ENCODE data around the gene PLCB1.

Gene PLCB1

DNA sequence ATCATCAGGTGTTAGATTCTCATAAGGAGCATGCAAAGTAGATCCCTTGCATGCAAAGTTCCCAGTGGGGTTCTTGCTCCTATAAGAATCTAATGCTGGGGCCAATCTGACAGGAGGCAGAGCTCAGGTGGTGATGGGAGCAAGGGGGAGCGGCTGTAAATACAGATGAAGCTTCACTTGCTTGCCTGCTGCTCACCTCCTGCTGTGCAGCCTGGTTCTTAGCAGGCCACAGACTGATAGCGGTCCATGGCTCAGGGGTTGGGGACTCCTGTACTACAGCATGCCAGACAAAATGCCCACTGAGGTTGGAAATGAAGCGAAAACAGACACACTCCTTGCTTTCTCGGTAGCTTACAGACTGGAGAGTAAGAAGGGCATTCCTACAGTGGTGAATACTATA lies 386.8 kb downstream of the PLCB1 start:
- Histone ChIP-seq H3K4me1 (ENCODE audit: insufficient read depth, low read length) (peaks cover 6% of the 10 kb centered on the region), H3K9me3 (ENCODE audit: low read length) (no peaks in the 10 kb centered on the region), H2AFZ (ENCODE audit: low read depth, low read length) (no peak overlapping the region), H3K27me3 (ENCODE audit: insufficient read depth, low read length) (no peaks in the 10 kb centered on the region), H3K36me3 (ENCODE audit: insufficient read depth, low read length) (no peaks in the 10 kb centered on the region), H3K4me3 (ENCODE audit: low read length) (no peak overlapping the region)

DNA sequence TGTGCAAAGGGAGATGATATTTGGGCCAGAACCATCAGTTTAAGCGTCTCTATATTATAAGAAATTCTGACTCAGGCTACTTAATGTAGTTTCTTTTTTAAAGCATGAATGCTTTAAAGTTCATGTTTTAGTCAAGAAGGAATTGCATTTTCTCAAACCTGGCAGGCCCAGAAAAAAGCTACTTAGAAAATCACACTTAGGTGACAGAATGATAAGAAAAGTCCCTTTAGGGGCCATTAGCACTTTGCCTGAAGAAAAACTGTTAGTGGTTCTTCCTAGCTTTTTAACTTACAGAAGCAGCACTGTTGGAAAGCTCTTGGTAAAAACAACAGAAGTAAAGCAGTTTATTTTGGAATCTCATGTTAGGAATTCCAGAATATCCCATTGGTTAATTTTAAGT lies 387.8 kb downstream of the PLCB1 start:
- Histone ChIP-seq H3K4me1 (ENCODE audit: insufficient read depth, low read length) (peaks cover 15% of the 10 kb centered on the region), H2AFZ (ENCODE audit: low read depth, low read length) (no peak overlapping the region)

DNA sequence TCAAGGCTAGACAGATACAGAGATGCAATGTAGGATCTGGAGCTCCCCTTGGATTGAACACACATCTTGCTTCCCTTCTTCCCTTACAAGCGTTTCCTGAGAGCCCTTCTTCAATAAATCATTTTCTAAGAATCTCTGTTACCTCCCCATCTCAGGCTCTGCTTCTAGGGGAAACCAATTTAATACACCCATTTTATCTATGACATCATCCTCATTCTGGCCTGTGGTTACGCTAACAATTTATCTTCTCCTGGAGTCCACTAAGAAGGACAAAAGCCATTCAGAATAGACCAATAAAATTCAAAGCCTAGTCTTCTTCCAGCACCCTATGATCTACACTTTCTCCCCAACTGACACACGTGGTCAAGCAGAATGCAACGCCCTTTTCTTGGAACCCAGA lies 390.1 kb downstream of the PLCB1 start:
- Histone ChIP-seq H3K9me3 (ENCODE audit: low read length) (no peaks in the 10 kb centered on the region), H3K4me1 (ENCODE audit: insufficient read depth, low read length) (peaks cover 15% of the 10 kb centered on the region), H3K27me3 (ENCODE audit: insufficient read depth, low read length) (no peaks in the 10 kb centered on the region), H3K4me3 (ENCODE audit: low read length) (no peak overlapping the region), H3K36me3 (ENCODE audit: insufficient read depth, low read length) (no peaks in the 10 kb centered on the region), H2AFZ (ENCODE audit: low read depth, low read length) (no peak overlapping the region)

More for the DNA sequence above, 387.8 kb downstream of the PLCB1 start:
- Histone ChIP-seq H3K4me3 (ENCODE audit: low read length) (no peak overlapping the region), H3K9me3 (ENCODE audit: low read length) (no peaks in the 10 kb centered on the region), H3K27me3 (ENCODE audit: insufficient read depth, low read length) (no peaks in the 10 kb centered on the region), H3K36me3 (ENCODE audit: insufficient read depth, low read length) (no peaks in the 10 kb centered on the region)

DNA sequence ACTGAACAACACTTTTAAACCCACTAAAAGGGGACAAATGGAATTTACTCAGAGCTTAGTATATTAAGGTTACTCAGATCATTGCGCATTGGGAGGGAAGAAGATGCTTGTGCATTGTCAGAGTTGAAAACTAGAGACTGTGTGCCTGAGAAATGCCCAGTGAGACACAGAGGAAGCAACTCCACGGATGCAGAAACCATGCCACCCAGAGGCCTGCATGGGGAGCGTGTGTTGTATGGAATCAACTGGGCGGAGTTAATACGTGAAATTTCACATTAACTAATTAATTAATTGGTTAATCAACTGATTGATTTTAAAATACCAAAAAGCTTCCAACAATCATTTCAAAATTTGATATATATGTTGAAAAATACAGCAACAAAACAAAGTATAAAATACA lies 391.6 kb downstream of the PLCB1 start:
- H3K4me1 ChIP-seq (ENCODE audit: insufficient read depth, low read length): peaks cover 15% of the 10 kb centered on the region
- H3K36me3 ChIP-seq (ENCODE audit: insufficient read depth, low read length): no peaks in the 10 kb centered on the region
- no peak overlapping the region for H3K4me3 ChIP-seq (ENCODE audit: low read length)
- no peaks in the 10 kb centered on the region for H3K27me3 ChIP-seq (ENCODE audit: insufficient read depth, low read length)
- H3K9me3 ChIP-seq (ENCODE audit: low read length): no peaks in the 10 kb centered on the region
- H2AFZ ChIP-seq (ENCODE audit: low read depth, low read length): peak overlapping the region; percentile 27

DNA sequence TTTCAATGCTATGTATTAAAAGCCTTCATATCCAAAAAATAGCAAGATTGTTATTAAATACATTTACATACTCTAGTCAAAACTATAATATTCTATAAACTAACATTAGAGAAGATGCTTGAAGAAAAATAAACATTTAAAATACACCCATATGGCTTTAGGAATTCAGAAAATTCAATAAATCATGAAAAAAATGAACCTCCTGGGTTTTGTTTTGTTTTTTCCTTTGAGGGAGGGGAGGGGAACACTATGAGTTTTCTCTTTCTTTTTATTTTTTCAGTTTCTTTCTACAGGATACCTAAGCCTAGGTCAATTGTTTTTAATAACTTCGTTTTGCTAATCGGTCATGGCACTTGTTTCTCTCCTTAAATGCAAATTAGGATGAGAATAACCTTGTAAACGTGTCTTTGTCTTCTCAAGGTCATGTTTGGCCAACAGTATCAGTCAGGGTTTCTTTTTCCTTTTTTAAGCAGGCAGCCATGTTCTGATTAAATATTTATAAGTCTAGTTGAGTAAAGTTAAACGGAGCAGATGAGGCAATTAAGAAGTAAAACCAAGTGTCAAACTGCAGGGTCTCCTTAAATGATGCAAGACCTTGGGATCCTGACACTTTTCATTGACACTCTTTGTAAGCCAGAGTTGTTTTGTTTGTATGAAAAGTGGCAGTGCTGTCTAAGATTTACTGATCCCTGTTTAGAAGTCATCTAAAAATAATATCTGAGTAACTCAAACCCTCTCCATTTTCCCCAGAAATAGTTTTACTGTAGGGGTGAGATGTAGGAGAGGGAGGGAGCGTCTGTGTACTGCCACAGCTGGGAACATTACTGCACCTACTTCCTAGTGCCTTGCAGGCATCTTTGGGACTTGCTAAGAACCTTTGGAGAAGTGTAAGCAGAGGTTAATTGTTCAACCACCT lies 392.3 kb downstream of the PLCB1 start:
- no peaks in the 10 kb centered on the region for H3K27me3 ChIP-seq (ENCODE audit: insufficient read depth, low read length)
- H3K36me3 ChIP-seq (ENCODE audit: insufficient read depth, low read length): no peaks in the 10 kb centered on the region
- no peaks in the 10 kb centered on the region for H3K9me3 ChIP-seq (ENCODE audit: low read length)
- peak overlapping the region; percentile 27 for H2AFZ ChIP-seq (ENCODE audit: low read depth, low read length)
- H3K4me1 ChIP-seq (ENCODE audit: insufficient read depth, low read length): peaks cover 11% of the 10 kb centered on the region
- H3K4me3 ChIP-seq (ENCODE audit: low read length): no peak overlapping the region

DNA sequence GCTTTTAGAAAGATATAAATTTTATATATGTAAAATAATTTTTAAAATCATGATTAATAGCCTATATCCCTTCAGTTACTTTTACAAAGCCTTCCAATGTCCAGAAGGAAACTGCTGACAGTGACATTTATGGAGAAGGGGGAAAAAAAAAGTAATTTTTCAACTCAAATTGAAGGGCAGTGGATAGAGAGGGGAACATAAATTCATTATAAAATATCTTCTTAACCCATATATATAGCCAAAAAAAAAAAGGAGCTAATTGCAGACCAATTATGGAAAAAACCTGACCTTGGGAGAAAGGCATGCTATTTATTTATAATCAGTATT lies 392.9 kb downstream of the PLCB1 start:
- Histone ChIP-seq H3K4me3 (ENCODE audit: low read length) (no peak overlapping the region), H3K27me3 (ENCODE audit: insufficient read depth, low read length) (no peaks in the 10 kb centered on the region), H3K36me3 (ENCODE audit: insufficient read depth, low read length) (no peaks in the 10 kb centered on the region), H3K9me3 (ENCODE audit: low read length) (no peaks in the 10 kb centered on the region), H3K4me1 (ENCODE audit: insufficient read depth, low read length) (peaks cover 9% of the 10 kb centered on the region), H2AFZ (ENCODE audit: low read depth, low read length) (no peak overlapping the region)

DNA sequence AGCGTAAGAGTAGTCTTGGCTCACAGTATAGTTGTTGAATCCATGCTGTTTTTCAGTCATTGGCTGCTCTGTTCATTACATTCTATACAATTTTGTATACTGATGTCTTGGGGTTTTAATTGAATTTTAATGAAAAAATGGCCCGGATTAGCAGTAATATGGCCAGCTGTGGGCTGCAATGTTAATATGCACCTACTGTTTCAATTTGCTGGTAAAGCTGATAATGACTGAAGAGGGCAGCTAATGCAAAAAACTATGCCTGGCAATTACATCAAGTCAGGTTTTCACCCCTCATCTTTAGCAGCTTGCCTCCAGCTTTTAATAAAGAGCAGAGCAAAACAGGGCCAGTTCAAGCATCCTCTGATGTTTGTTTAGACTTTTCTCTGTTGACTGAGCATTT lies 394.5 kb downstream of the PLCB1 start:
- no peaks in the 10 kb centered on the region for H3K36me3 ChIP-seq (ENCODE audit: insufficient read depth, low read length)
- H2AFZ ChIP-seq (ENCODE audit: low read depth, low read length): no peak overlapping the region
- H3K27me3 ChIP-seq (ENCODE audit: insufficient read depth, low read length): no peaks in the 10 kb centered on the region
- no peaks in the 10 kb centered on the region for H3K9me3 ChIP-seq (ENCODE audit: low read length)
- H3K4me3 ChIP-seq (ENCODE audit: low read length): no peak overlapping the region
- peaks cover 9% of the 10 kb centered on the region for H3K4me1 ChIP-seq (ENCODE audit: insufficient read depth, low read length)

DNA sequence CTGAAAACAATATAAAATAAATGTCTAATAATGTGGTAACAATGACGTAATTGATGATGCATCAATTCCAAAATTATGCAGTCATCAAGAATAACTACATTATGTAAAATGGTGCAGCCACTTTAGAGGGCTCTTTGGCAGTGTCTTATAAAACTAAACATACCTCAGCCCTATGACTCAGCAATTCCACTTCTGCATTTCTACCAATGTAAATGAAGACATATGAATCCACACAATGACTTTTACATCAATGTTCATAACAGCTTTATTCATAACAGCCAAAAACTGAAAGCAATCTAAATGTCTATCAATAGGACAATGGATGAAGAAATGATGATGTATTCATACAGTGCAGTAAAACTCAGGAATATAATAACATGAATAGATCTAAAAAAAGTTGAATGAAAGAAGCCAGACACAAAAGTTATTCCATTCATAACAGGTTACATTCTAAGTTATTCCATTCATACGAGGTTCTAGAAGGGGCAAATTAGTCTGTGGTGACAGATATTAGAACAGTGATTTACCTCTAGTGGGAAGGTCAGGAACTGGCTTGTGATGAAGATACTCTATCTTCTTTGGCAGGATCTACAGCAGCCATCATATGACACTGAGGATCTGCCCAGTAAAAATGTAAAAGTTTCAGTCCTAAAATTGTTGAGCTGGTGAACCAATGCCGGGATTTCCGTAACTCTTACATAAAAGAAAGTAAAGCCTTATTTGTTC lies 396.1 kb downstream of the PLCB1 start:
- Histone ChIP-seq H3K36me3 (ENCODE audit: insufficient read depth, low read length) (no peaks in the 10 kb centered on the region), H3K9me3 (ENCODE audit: low read length) (no peaks in the 10 kb centered on the region), H3K4me3 (ENCODE audit: low read length) (no peak overlapping the region), H3K27me3 (ENCODE audit: insufficient read depth, low read length) (no peaks in the 10 kb centered on the region), H3K4me1 (ENCODE audit: insufficient read depth, low read length) (peaks cover 9% of the 10 kb centered on the region), H2AFZ (ENCODE audit: low read depth, low read length) (no peak overlapping the region)

DNA sequence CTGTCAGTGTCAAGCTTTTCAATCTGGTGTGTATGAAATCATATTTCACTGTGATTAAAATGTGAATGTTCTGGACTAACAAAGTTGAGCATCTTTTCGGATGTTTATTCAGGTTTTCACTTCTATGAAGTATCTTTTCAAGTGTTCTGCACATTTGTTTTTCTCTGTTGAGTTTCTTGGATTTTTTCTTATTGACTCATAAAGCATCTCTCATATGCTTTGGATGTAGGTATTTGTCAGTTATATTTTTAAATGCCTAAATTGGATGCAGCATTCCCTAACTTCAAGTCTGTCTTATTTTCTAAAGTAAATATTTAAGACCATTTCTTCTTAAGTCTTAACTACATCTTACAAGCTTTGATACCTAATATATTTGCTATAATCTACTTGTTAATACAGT lies 398.0 kb downstream of the PLCB1 start:
- peaks cover 6% of the 10 kb centered on the region for H3K4me1 ChIP-seq (ENCODE audit: insufficient read depth, low read length)
- H3K4me3 ChIP-seq (ENCODE audit: low read length): no peak overlapping the region
- no peaks in the 10 kb centered on the region for H3K9me3 ChIP-seq (ENCODE audit: low read length)
- no peak overlapping the region for H2AFZ ChIP-seq (ENCODE audit: low read depth, low read length)
- no peaks in the 10 kb centered on the region for H3K36me3 ChIP-seq (ENCODE audit: insufficient read depth, low read length)
- H3K27me3 ChIP-seq (ENCODE audit: insufficient read depth, low read length): no peaks in the 10 kb centered on the region

DNA sequence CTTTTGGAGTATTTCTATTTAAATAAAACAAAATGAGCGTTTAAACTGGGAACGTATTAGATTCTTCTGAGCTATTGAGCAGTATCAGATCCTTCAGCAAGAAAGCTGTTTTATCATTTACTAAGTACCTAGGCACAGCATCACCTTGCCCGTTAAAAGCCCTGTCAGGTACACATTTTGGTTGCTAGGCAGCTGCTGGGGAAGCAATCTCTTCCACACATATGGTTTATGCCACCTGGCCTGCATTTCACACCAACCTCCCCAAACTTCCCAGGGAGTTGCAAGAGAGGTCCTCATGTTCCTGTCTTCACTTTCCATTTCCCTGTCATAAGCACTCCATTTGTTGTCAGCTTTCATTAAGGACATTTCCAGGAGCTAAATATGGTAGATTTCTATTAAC lies 400.1 kb downstream of the PLCB1 start:
- H3K27me3 ChIP-seq (ENCODE audit: insufficient read depth, low read length): no peaks in the 10 kb centered on the region
- no peaks in the 10 kb centered on the region for H3K36me3 ChIP-seq (ENCODE audit: insufficient read depth, low read length)
- peaks cover 6% of the 10 kb centered on the region for H3K4me1 ChIP-seq (ENCODE audit: insufficient read depth, low read length)
- no peak overlapping the region for H3K4me3 ChIP-seq (ENCODE audit: low read length)
- no peak overlapping the region for H2AFZ ChIP-seq (ENCODE audit: low read depth, low read length)
- H3K9me3 ChIP-seq (ENCODE audit: low read length): peaks cover 2% of the 10 kb centered on the region

DNA sequence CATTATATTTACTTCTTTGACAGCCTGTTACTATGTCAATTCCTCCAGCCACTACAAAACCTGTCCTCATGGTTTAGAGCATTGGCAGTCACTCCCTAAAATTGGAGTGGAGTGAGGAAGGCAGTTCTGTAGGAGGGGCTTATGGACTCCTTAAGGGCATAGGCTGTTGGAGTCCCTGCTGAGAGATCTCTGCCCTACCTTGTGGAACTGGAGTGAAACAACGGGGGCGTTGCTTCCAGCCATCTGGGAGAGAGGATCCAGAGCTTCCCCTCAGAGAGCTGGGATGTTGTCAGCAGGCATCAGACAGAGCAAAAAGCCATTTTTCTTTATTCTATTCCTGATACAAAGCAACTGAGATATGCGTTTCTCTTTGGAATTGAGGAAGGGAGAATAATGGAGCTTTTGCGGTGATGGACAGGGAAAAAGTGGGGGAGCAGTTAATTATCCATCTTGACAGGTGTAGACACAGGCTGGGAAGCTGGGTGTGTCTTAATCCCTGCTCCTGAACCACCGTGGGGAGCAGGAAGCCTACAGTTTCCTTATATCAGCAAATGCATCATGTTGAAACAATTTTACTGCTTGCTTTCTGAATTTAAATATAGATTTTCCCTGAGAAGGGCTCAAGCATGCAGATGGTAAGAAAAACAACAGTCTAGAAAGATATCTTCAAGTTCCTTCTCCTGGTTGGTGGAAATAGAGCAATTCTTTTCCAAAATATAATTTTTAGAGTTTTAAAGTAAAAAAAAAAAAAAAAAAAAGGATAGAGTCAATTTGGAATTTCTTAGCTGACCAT lies 402.5 kb downstream of the PLCB1 start:
- Histone ChIP-seq H3K27me3 (ENCODE audit: insufficient read depth, low read length) (no peaks in the 10 kb centered on the region), H3K4me3 (ENCODE audit: low read length) (no peak overlapping the region), H2AFZ (ENCODE audit: low read depth, low read length) (no peak overlapping the region), H3K4me1 (ENCODE audit: insufficient read depth, low read length) (peaks cover 6% of the 10 kb centered on the region), H3K36me3 (ENCODE audit: insufficient read depth, low read length) (no peaks in the 10 kb centered on the region), H3K9me3 (ENCODE audit: low read length) (peaks cover 2% of the 10 kb centered on the region)

DNA sequence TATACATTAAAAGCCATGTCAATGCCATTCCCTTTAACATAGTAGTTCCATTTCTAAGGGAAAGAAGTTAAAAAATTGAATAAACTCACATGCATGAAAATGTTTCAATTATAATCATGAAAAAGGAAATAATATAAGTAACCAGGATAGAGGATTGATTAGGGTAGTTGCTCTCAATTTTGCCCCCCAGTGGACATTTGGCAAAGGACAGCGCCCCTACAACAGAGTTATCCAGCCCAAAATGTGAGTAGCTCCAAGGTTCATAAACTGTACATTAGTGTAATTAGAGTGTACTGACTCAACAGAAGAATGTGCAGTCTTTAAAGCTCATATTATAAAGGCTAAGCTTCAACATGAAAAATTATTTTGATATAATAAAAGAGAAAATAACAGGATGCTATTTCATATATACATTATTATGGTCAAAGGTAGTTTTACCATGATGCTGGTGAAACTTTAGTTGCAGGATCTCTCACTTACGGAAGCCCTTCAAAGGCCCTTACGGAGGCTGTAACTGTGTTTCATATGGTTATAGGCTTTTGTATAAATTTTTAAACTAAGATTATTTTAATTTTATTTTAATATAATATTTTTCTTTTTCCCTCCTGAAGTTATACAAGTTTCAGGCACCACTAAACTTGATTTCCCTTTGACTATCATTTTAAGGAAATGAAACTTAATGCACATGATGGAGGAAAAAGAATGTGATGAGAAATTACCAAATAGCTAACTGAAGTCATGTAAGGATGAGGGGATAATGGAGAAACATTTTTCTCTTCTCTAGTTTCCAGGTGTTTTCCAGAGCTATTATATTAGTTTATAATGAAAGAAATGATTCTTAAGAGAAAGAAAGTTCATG lies 403.6 kb downstream of the PLCB1 start:
- Histone ChIP-seq H2AFZ (ENCODE audit: low read depth, low read length) (no peak overlapping the region), H3K27me3 (ENCODE audit: insufficient read depth, low read length) (no peaks in the 10 kb centered on the region), H3K4me3 (ENCODE audit: low read length) (no peak overlapping the region), H3K36me3 (ENCODE audit: insufficient read depth, low read length) (no peaks in the 10 kb centered on the region), H3K4me1 (ENCODE audit: insufficient read depth, low read length) (peaks cover 6% of the 10 kb centered on the region), H3K9me3 (ENCODE audit: low read length) (peaks cover 2% of the 10 kb centered on the region)

All from neuron (in vitro differentiated cells).